SU-DHL-6 (cell line): ENCODE measurements around the gene REN.

Experiments used
- CTCF ChIP-seq: fragments of 200-600 bp; sonication (generic); IDR thresholded peaks from one replicate; pipeline ENCODE4 v1.5.1; 2017; ENCODE audit warnings: antibody characterized with exemption, mild to moderate bottlenecking, low read length, moderate library complexity; ENCODE audit not compliant: insufficient read depth, poor library complexity, severe bottlenecking
- EZH2phosphoT487 ChIP-seq: fragments of 200-600 bp; sonication (generic), shearing (Covaris generic); conservative IDR thresholded peaks from 2 replicates; pipeline ENCODE4 v1.6.1; 2018; ENCODE audit warnings: mild to moderate bottlenecking, antibody characterized with exemption, low read length, moderate library complexity, mixed read lengths

DNA sequence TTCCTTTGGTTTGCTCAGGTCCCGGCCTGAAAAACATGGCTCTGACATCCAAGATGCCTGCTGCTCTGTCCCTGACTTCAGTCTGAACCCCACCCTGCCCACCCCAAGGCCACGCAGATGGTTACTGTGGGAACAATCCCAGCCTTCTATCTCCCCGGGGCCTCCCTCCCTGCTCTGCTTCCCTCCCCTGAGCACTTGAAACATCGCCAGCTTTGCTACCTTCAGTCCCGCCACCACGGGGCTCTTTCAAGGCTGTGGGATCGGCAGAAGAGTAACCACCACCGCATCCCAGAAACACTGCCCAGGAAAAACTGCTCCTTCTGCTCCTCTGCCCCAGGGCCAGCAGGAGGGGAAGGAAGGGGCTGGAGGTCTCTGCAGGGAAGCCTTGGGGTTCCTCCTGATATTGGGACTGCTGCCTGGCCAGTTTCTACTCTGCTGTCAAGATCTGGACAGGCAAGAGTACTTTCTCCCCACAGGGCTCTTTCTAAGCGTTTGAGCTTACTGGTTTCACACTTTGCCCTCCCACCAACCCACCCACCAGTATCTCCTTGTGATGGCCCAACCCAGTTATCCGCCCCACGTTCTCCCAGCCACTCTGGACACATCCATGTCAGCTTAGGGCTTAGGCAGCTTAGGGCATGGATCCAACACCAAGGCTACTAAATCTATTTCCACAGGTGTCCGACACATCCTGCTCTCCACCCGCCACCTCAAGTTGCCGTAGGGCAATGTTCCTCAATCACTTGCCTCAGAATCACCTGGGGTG is 22.7 kb downstream of the REN start:
- TF ChIP-seq CTCF = no peak
- no peak for TF ChIP-seq EZH2phosphoT487
